ENCODE results near the gene HCAR3.

GRCh38 chr12:122753319-122753650 lies 36.7 kb upstream of the HCAR3 start:
- TF ChIP-seq CTCF (IDR thresholded peaks at IDR 0.05; ENCODE audit: low read depth, low read length) (no peak), POLR2A (IDR thresholded peaks at IDR 0.05; ENCODE audit: extremely low read depth, insufficient read length) (no peak)
